Measurements from ENCODE around the gene SETD2. TPM values are rescaled to one million over a fixed set of nuclear protein-coding genes. Genes with fewer than 3 reads are reported as not detected.
A peak's percentile ranks its signal among the peaks of the same experiment; 100 is the strongest.

Gene SETD2
- total RNA-seq, 2 donors from 2014 or later, result 35.3 to 42.0 TPM

DNA sequence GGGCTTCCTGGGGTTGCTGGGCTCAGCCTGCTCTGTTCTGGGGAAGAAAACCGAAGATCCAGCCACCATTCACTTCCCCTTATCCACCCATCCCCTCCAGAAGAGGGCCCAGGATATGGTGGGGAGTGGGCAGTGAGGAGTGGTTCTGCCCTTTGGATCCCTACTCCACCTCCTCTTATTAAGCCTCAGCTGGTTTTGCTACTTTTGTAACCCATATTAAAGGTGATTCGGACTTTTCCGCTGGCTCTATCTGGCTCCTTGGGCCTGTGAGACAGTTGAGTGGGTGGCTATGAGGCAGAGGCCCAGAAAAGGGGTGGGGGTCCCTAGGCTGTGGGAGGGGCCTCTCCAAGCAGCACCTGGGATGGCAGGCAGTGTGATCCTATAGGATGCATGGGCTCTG lies 150.7 kb downstream of the SETD2 start:
- no peak for DNase-seq (ENCODE audit: low spot score in 2 of 2)
- Mint-ChIP-seq H3K36me3 (peaks cover 6 to 22% of the 10 kb centered on the region in 2 donors), H3K27ac (peak overlapping the region in 1 of 2 donors; percentile 3), H3K9me3 (no peaks in the 10 kb centered on the region)
- ATAC-seq, result no peak

- no peaks in the 10 kb centered on the region for H3K9me3 Mint-ChIP-seq
- peak in 1 of 2 donors; percentile 54 for DNase-seq (ENCODE audit: low spot score in 2 of 2)
- no peak for ATAC-seq
- peaks cover under 1 to 16% of the 10 kb centered on the region in 2 donors for H3K36me3 Mint-ChIP-seq
- H3K27ac Mint-ChIP-seq, result peak overlapping the region; percentile 3 to 65
Observed at GRCh38 chr3:47012342-47013230, 151.3 kb downstream of the SETD2 start.

DNA sequence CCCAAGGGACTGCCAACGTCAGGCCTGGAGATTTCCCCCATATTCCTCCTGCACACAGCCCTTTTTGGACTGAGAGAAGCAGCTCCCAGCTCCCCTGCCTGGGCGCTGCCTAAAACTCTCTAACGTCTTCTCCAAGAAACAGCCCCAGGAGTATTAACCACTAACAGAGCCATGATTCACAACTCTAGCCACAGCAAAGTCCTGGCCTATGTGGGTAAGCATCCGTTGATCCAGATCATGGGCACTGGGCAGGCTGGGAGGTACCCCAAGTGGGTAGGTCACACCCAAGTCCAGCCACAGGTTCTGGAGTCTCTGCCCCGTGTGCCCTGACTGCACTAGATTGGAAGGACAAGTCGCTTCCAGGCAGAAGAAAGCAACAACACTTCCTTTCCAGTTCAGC lies 152.5 kb downstream of the SETD2 start:
- no peaks in the 10 kb centered on the region for H3K9me3 Mint-ChIP-seq
- ATAC-seq (no peak), DNase-seq (ENCODE audit: low spot score in 2 of 2) (no peak)
- peak overlapping the region in 1 of 2 donors; percentile 88 for H3K27ac Mint-ChIP-seq
- H3K36me3 Mint-ChIP-seq, result peaks cover 0 to 7% of the 10 kb centered on the region in 2 donors

DNA sequence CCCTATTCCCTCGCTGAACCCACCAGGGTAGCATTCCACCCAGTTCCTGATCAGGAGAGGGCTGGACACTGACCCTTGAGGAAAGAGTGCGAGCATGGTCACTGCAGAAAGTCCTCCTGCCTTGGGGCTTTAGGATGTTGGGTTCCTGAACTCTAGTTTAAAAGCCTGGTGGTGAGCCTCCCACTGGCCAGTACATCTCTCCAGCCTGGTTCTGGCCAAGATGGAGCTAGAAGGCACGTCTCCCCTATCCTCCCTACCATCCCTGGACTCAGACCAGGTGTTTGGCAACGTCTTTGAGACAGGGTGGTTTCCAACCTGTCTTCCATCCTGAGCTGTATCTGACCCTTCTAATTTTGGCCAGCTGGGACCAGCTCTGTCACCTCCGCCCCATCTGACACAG lies 153.0 kb downstream of the SETD2 start:
- H3K27ac Mint-ChIP-seq, result peak overlapping the region in 1 of 2 donors; percentile 88
- DNase-seq (ENCODE audit: low spot score in 2 of 2), result peak in 1 of 2 donors; percentile 53

DNA sequence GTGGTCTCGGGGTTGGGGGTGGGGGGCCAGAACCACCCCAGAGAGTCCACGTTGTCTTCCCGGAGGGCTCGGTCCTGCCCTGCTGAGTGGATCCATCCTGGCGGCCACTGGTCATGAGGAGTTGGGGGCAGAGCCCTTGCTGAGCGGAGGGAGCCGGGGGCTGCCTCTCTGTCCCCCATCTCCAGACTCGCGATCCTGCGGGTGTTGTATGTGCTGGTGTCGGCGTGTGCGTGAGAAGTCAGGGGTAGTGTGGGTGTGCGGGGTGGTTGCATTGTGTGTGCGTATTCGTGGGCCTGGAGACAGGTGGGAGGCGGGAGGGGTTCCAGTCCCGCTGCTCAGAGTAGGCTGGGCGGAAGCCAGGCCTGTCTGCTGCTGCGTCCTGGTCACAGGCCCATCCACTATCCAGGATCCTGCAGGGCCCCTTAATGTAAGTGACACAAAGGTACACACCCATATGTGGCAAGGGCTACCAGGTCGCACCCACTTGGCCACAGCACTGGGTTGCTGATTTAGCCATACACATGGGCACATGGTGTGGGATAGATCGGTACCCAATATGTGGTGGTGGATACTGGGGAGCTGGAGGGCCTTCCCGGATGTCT lies 153.7 kb downstream of the SETD2 start:
- Mint-ChIP-seq H3K27ac (peak overlapping the region in 1 of 2 donors; percentile 88), H3K36me3 (peaks cover 0 to 7% of the 10 kb centered on the region in 2 donors), H3K9me3 (no peaks in the 10 kb centered on the region)
- ATAC-seq (no peak), DNase-seq (ENCODE audit: low spot score in 2 of 2) (no peak)

More for the DNA sequence above, 153.0 kb downstream of the SETD2 start:
- no peak for ATAC-seq
- H3K9me3 Mint-ChIP-seq, result no peaks in the 10 kb centered on the region
- H3K36me3 Mint-ChIP-seq, result peaks cover 0 to 7% of the 10 kb centered on the region in 2 donors

GRCh38 chr3:47009225-47010110 lies 154.4 kb downstream of the SETD2 start:
- no peaks in the 10 kb centered on the region for H3K9me3 Mint-ChIP-seq
- H3K36me3 Mint-ChIP-seq, result peaks cover 0 to 7% of the 10 kb centered on the region in 2 donors
- H3K27ac Mint-ChIP-seq, result peak overlapping the region in 1 of 2 donors; percentile 88
- peak; percentile 68 to 83 for DNase-seq (ENCODE audit: low spot score in 2 of 2)
- ATAC-seq, result peak; percentile 87 to 93

- H3K36me3 Mint-ChIP-seq, result peaks cover 0 to 7% of the 10 kb centered on the region in 2 donors
- H3K27ac Mint-ChIP-seq, result no peak overlapping the region
- no peak for DNase-seq (ENCODE audit: low spot score in 2 of 2)
- no peaks in the 10 kb centered on the region for H3K9me3 Mint-ChIP-seq
- ATAC-seq, result no peak
Observed at GRCh38 chr3:47008851-47009224, 155.1 kb downstream of the SETD2 start.

DNA sequence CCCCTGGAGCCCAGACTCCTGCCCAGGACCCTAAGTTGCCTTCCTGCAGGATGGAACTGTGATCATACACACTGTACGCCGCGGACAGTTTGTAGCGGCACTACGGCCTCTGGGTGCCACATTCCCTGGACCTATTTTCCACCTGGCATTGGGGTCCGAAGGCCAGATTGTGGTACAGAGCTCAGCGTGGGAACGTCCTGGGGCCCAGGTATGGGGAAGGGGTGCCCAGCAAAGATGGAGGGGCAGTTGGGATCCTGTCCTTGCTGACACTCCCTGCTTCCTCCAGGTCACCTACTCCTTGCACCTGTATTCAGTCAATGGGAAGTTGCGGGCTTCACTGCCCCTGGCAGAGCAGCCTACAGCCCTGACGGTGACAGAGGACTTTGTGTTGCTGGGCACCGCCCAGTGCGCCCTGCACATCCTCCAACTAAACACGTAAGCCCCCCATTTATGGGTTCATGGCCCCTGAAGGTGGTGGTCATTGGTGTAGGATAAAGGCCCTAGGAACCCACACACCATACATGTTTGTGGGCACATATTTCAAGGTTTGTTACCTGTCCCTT lies 155.6 kb downstream of the SETD2 start:
- Mint-ChIP-seq H3K9me3 (no peaks in the 10 kb centered on the region), H3K27ac (no peak overlapping the region), H3K36me3 (peaks cover 0 to 7% of the 10 kb centered on the region in 2 donors)
- DNase-seq (ENCODE audit: low spot score in 2 of 2) (peak in 1 of 2 donors; percentile 45), ATAC-seq (no peak)

DNA sequence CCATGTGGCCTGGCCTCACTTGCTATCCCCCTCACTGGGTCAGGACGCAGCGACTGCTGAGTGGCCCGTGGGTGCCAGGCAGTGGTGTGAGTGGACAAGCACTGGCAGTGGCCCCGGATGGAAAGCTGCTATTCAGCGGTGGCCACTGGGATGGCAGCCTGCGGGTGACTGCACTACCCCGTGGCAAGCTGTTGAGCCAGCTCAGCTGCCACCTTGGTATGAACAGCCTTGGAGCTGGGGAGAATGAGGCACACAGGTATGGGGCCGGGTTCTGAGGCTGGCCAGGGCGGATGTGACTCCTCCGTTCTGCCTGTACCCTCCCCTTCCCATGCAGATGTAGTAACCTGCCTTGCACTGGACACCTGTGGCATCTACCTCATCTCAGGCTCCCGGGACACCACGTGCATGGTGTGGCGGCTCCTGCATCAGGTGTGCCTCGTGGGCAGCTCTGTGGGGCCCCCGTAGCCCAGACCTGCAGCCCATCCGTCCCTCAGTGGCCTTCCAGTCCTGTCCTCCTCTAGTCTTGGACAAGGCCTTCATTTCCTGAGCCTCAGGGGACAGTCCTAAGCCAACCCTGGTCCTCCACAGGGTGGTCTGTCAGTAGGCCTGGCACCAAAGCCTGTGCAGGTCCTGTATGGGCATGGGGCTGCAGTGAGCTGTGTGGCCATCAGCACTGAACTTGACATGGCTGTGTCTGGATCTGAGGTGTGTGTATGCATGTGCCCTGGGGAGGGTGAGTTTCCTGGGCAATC lies 156.3 kb downstream of the SETD2 start:
- DNase-seq (ENCODE audit: low spot score in 2 of 2) (peak in 1 of 2 donors; percentile 51), ATAC-seq (no peak)
- no peaks in the 10 kb centered on the region for H3K9me3 Mint-ChIP-seq

DNA sequence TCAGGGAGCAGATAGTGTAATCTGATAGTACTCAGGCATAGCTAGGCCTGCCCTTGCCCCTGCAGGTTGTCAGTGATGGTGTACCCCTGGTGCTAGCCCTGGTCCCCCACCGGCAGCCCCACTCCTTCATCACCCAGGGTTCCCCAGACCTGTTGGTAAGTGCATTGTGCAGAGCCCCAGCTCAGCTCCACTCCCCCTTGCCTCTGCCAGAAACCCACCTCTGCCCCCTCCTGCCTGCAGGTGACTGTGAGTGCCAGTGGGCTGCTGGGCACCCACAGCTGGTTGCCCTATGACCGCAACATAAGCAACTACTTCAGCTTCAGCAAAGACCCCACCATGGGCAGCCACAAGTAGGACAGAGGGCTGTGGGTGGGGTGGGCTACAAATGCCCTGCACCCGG lies 156.9 kb downstream of the SETD2 start:
- H3K9me3 Mint-ChIP-seq, result no peaks in the 10 kb centered on the region
- DNase-seq (ENCODE audit: low spot score in 2 of 2) (peak in 1 of 2 donors; percentile 16), ATAC-seq (no peak)
- peak overlapping the region; percentile 40 to 66 for H3K27ac Mint-ChIP-seq
- H3K36me3 Mint-ChIP-seq, result peaks cover 0 to 7% of the 10 kb centered on the region in 2 donors

More for the DNA sequence above, 156.3 kb downstream of the SETD2 start:
- peaks cover 0 to 7% of the 10 kb centered on the region in 2 donors for H3K36me3 Mint-ChIP-seq
- peak overlapping the region in 1 of 2 donors; percentile 66 for H3K27ac Mint-ChIP-seq

GRCh38 chr3:47006145-47006651 lies 157.7 kb downstream of the SETD2 start:
- Mint-ChIP-seq H3K27ac (peak overlapping the region in 1 of 2 donors; percentile 32), H3K36me3 (peaks cover 0 to 7% of the 10 kb centered on the region in 2 donors), H3K9me3 (no peaks in the 10 kb centered on the region)
- ATAC-seq, result no peak
- no peak for DNase-seq (ENCODE audit: low spot score in 2 of 2)

DNA sequence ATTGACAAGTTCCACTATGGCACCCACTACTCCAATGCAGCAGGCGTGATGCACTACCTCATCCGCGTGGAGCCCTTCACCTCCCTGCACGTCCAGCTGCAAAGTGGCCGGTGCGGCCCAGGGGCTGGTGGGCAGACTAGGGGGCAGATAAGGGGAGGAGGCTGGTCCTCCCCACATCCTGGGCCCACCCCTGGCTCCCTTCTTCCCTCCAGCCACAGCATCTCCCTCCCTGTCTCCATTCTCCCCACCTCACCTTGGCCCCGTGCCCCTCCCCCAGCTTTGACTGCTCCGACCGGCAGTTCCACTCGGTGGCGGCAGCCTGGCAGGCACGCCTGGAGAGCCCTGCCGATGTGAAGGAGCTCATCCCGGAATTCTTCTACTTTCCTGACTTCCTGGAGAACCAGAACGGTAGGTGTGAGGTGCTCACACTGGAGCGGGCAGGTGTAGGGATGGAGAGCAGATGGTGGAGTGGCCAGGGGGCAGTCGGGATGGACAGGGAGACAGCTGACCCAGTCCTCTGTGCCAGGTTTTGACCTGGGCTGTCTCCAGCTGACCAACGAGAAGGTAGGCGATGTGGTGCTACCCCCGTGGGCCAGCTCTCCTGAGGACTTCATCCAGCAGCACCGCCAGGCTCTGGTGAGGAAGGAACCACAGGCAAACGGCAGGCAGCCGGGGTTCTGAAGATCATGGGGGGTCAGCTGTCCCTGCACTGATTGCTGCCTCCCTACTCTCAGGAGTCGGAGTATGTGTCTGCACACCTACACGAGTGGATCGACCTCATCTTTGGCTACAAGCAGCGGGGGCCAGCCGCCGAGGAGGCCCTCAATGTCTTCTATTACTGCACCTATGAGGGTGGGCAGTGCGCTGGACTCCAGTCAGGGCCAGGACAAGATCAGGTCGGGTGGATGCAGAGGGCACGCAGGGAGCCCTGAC lies 158.4 kb downstream of the SETD2 start:
- Mint-ChIP-seq H3K36me3 (peaks cover 0 to 6% of the 10 kb centered on the region in 2 donors), H3K9me3 (no peaks in the 10 kb centered on the region), H3K27ac (no peak overlapping the region)
- no peak for ATAC-seq
- DNase-seq (ENCODE audit: low spot score in 2 of 2), result no peak

DNA sequence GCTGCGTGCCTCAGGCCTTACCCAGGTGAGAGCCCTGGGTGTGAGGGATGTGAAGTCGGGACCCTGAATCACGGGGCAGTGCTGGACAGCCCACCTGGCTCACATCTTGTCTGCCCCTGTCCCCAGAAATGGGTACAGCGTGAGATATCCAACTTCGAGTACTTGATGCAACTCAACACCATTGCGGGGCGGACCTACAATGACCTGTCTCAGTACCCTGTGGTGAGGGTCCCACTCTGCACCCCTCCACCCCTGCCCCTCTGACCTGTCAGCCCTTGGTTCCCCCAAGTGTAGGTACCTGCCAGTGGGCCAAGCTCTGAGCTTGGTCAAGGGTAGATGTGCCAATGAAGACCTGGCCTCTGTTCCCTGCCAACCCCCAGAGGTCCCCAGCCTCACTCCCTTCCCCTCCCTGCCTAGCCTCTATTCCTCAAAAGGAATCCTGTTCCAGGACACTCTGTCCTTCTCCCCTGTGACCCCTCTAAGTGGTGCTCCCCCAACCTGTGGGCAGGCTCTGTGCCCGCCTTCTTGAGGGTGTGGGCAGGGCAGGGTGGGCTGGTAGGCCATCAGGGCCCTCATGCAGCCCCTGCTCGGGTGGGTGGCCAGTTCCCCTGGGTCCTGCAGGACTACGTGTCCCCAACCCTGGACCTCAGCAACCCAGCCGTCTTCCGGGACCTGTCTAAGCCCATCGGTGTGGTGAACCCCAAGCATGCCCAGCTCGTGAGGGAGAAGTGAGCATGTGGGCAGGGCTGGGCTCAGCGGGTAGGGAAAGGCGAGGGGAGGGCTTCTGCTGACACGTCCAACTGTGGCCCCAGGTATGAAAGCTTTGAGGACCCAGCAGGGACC lies 159.3 kb downstream of the SETD2 start:
- Mint-ChIP-seq H3K27ac (peak overlapping the region; percentile 14 to 44), H3K9me3 (no peaks in the 10 kb centered on the region), H3K36me3 (peaks cover 0 to 6% of the 10 kb centered on the region in 2 donors)
- ATAC-seq (no peak), DNase-seq (ENCODE audit: low spot score in 2 of 2) (no peak)
